Upper lobe of right lung (tissue), 1 donor: ENCODE measurements around the gene PANK2. TPM values are rescaled to one million over a fixed set of nuclear protein-coding genes. Genes with fewer than 3 reads are reported as not detected.
"Not testable (repeated sequence)": the region's sequence is repeated elsewhere in the genome, so short reads cannot be mapped to it uniquely, and the experiment has no call there.

Experiments
- ATAC-seq: fragments of 200-7000 bp; cut with Tn5 transposase; one replicate; pipeline ENCODE4 v1.9.1; 2020; ENCODE audit warnings: mild to moderate bottlenecking, moderate library complexity
- DNase-seq: peaks from one replicate; pipeline ENCODE4 v3.0.0-alpha.2; 2020
- H3K27ac ChIP-seq: fragments of 200-600 bp; one replicate; pipeline ENCODE4 v1.8.0; 2022
- H3K27me3 ChIP-seq: fragments of 200-600 bp; one replicate; pipeline ENCODE4 v1.8.0; 2022; ENCODE audit warnings: mild to moderate bottlenecking
- H3K36me3 ChIP-seq: fragments of 200-600 bp; one replicate; pipeline ENCODE4 v1.8.0; 2022
- H3K4me1 ChIP-seq: fragments of 200-600 bp; one replicate; pipeline ENCODE4 v1.8.0; 2022
- H3K4me3 ChIP-seq: fragments of 200-600 bp; one replicate; pipeline ENCODE4 v1.8.0; 2022; ENCODE audit warnings: mild to moderate bottlenecking
- H3K9me3 ChIP-seq: fragments of 200-600 bp; one replicate; pipeline ENCODE4 v1.8.0; 2022
- intact Hi-C: fragments of 100-400 bp; cut with DNase I; formaldehyde crosslinking; loops from one replicate; pipeline ENCODE4 v1.11.0; 2022
- total RNA-seq: library from RNA; stranded (reverse); fragmentation: NEBNext Ultra II Directional; extraction: Animal tissue kit (Norgen Biotek cat#: 25700); gene quantifications from one replicate; pipeline ENCODE4 v1.2.1, GENCODE V29; 2021
- TF ChIP-seq, protein P1 (sequence below): fragments of 200-600 bp; IDR thresholded peaks from one replicate; pipeline ENCODE4 v1.8.0; 2022; ENCODE audit warnings: antibody characterized with exemption
- donor health status: DM: no; HTN: yes; CAD: no; lungs with severe emphysema.

The PANK2 gene
- total RNA-seq, 1 donor from 2014 or later, result 37.6 TPM

DNA sequence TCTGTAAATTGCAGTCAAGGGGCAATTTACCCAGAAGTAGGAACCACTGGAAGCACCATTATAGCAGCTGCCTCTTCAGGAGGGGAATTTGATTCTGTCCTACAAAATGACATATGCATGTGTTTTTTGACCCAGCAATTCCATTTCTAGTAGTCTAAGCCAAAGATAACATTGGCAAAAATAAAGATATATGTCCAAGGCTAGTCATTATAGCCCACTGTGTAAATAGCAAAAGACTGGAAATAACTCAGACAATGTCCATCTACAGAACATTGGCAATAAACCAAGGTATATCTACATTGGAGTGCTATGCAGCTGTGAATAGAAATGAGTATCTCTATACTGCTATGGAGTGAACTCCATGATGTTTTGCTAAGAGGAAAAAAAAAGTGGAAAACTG is 12.5 kb upstream of the PANK2 start:
- DNase-seq (no peak), ATAC-seq (no peak)
- intact Hi-C loops, result no loop called here
- peaks cover 13% of the 10 kb centered on the region for H3K36me3 ChIP-seq
- no peak overlapping the region for H3K27ac ChIP-seq
- no peaks in the 10 kb centered on the region for H3K9me3 ChIP-seq
- no peaks in the 10 kb centered on the region for H3K4me1 ChIP-seq
- TF ChIP-seq, protein P1, sequence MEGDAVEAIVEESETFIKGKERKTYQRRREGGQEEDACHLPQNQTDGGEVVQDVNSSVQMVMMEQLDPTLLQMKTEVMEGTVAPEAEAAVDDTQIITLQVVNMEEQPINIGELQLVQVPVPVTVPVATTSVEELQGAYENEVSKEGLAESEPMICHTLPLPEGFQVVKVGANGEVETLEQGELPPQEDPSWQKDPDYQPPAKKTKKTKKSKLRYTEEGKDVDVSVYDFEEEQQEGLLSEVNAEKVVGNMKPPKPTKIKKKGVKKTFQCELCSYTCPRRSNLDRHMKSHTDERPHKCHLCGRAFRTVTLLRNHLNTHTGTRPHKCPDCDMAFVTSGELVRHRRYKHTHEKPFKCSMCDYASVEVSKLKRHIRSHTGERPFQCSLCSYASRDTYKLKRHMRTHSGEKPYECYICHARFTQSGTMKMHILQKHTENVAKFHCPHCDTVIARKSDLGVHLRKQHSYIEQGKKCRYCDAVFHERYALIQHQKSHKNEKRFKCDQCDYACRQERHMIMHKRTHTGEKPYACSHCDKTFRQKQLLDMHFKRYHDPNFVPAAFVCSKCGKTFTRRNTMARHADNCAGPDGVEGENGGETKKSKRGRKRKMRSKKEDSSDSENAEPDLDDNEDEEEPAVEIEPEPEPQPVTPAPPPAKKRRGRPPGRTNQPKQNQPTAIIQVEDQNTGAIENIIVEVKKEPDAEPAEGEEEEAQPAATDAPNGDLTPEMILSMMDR, result no peak
- H3K4me3 ChIP-seq, result no peak overlapping the region
- no peaks in the 10 kb centered on the region for H3K27me3 ChIP-seq

DNA sequence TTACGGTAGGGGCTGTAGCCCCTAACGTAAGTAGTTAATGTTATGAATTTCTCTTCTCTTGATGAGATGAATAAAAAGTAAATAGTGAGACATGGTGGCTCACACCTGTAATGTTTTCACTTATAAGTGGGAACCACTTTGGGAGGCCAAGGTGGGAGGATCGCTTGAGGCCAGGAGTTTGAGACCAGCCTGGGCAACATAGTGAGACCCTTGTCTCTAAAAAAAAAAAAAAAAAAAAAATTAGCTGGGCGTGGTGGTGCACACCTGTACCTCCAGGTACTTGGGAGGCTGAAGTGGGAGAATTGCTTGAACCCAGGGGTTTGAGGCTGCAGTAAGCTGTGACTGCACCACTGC is 10.3 kb upstream of the PANK2 start:
- H3K4me3 ChIP-seq, intact Hi-C loops, DNase-seq, H3K4me1 ChIP-seq, H3K36me3 ChIP-seq, H3K27me3 ChIP-seq, ATAC-seq, H3K27ac ChIP-seq, H3K9me3 ChIP-seq: not testable (repeated sequence)

DNA sequence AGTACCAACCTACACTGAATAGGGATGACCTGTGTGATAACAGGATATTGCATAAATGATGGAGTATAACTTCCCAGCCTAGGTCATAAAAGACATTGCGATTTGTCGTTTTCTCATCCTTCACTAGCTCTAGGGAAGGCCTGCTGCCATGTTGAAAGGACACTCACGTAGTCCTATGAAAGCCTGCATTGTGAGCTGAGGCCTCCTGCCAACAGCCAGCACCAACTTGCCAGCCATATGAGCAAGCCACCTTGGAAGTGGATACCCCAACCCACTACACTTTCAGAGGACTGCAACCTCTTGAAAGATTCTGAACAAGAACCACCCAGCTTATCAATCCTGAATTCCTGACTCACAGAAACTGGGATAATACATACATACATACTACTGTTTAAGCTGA is 3.5 kb upstream of the PANK2 start:
- intact Hi-C loops, result loop anchor here (10.0 kb wide), 1 partner anchor 189 kb away; no protein-coding TSS in a partner anchor
- Histone ChIP-seq H3K27me3 (no peaks in the 10 kb centered on the region), H3K9me3 (no peaks in the 10 kb centered on the region), H3K27ac (no peak overlapping the region), H3K4me1 (peaks cover 7% of the 10 kb centered on the region), H3K36me3 (no peaks in the 10 kb centered on the region), H3K4me3 (no peak overlapping the region)
- ATAC-seq, result no peak
- DNase-seq, result no peak
- TF ChIP-seq, protein P1, result no peak

DNA sequence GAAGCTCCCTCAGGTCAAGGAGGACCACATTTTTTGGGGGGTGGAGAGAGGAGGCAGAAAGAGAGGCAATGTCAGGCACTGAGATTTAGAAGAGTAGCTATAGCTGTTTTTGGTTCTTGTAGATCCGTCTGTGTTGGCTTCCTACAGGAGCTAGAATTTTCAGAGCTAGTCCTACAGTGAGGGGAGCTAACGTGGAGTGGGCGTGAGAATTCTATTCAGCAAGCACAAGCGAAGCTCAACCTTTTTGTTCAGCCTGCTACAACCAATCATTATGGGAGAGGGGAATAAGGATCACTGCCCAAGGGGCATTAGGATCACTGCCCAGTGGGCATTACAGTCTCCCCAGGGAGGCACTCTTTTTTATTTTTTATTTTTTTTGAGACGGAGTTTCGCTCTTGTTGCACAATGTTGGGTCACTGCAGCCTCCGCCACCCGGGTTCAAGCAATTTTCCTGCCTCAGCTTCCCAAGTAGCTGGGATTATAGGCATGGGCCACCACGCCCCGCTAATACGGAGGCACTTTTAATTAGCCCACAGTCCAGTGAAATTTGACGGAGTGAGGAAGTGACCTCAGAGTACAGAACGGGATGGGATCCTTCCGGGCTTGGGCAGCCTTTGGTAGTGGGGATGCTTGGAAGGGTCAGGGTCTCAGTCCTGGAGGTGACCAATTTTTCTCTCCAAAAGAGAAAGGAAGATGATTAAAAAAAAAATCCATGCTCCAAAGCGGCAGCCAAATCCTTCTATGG is 1.1 kb upstream of the PANK2 start:
- ATAC-seq, result no peak
- Histone ChIP-seq H3K4me1 (peaks cover 30% of the 10 kb centered on the region), H3K9me3 (no peaks in the 10 kb centered on the region), H3K27me3 (no peaks in the 10 kb centered on the region), H3K27ac (peak overlapping the region; percentile 96), H3K4me3 (peak overlapping the region; percentile 84), H3K36me3 (no peaks in the 10 kb centered on the region)
- DNase-seq, result no peak
- intact Hi-C loops, result loop anchor here (10.0 kb wide), 1 partner anchor 187 kb away; no protein-coding TSS in a partner anchor
- TF ChIP-seq, protein P1, result no peak

DNA sequence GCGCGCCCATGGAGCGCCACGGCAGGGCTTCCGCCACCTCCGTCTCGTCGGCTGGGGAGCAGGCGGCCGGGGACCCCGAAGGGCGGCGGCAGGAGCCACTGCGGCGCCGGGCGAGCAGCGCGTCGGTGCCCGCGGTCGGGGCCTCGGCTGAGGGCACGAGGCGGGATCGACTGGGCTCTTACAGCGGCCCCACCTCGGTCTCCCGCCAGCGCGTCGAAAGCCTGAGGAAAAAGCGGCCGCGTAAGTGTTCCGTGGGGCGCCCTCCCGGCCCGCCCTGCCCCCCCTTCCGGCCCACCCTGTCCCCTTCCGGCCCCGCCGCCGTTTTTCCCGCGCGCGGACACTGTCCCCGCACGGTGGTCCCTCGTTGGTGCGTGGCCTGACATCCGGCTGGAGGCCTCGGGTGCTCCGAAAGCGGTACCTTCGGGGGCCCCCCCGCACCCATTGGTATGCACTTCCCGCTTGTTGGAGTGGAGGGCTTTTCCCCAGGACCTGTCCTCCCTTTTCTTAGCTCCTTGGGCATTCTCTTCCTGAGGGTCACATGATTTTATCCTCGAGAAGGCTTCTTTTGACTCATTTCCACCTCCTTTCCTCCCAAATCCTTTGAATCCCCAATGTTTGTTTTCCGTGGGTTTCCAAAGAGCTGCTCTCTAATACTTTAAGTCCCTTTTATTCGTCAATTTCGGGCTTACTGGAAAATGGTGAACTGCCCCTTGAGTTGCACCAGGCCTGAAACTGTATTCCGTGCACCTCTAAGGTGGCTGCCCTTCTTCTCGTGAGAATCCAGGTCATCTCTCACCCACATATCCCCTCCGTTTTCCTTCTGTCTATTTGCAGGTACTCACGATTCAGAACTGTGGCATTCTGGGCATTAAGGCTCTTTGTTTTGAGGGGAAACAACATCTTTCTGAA is 556 bp downstream of the PANK2 start:
- H3K9me3 ChIP-seq, result no peaks in the 10 kb centered on the region
- no peaks in the 10 kb centered on the region for H3K27me3 ChIP-seq
- ATAC-seq (peak; percentile 34), DNase-seq (peak; percentile 79)
- H3K4me1 ChIP-seq, result peaks cover 46% of the 10 kb centered on the region
- peak overlapping the region; percentile 96 for H3K27ac ChIP-seq
- H3K4me3 ChIP-seq, result peak overlapping the region; percentile 84
- TF ChIP-seq, protein P1, result no peak
- intact Hi-C loops, result loop anchor here (10.0 kb wide), 1 partner anchor 185 kb away; no protein-coding TSS in a partner anchor
- H3K36me3 ChIP-seq, result no peaks in the 10 kb centered on the region

DNA sequence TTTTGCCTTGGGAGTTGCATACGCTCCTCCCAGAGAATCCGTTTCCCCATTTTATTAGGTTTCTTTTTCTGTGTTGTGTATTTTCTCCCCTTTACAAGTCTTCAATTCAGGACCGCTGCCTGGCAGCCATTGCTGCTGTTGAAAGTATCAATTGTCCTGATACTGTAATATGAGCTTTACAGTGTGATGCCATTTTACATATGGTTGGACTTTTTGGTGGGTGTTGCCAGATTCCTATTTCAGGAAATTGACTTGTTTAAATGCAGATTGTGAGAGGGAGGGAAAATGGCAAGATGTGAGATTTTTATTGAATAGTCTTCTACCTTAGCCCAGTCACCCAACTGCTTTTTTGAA is 1.2 kb downstream of the PANK2 start:
- Histone ChIP-seq H3K27ac (peak overlapping the region; percentile 96), H3K9me3 (no peaks in the 10 kb centered on the region), H3K4me1 (peaks cover 52% of the 10 kb centered on the region), H3K36me3 (peaks cover 6% of the 10 kb centered on the region), H3K27me3 (no peaks in the 10 kb centered on the region), H3K4me3 (peak overlapping the region; percentile 84)
- TF ChIP-seq, protein P1, result no peak
- intact Hi-C loops, result no loop called here
- DNase-seq (no peak), ATAC-seq (no peak)
